22Rv1 (cell line): Measurements from ENCODE around the gene OR52A1.

Source experiments
- H3K27ac ChIP-seq: fragments of 450-650 bp; 2 replicates; pipeline ENCODE4 v1.5.1; 2017
- ZFX ChIP-seq: fragments of 450-650 bp; IDR thresholded peaks from 2 replicates; pipeline ENCODE4 v1.6.1; 2017; ENCODE audit warnings: antibody characterized with exemption, borderline replicate concordance
- TF ChIP-seq, protein P1 (sequence below): fragments of 450-650 bp; IDR thresholded peaks from 2 replicates; pipeline ENCODE4 v1.5.1; 2017; ENCODE audit warnings: mild to moderate bottlenecking

OR52A1 gene

GRCh38 chr11:5129457-5129877 is 25.1 kb downstream of the OR52A1 start:
- no peak for TF ChIP-seq ZFX
- TF ChIP-seq, protein P1, sequence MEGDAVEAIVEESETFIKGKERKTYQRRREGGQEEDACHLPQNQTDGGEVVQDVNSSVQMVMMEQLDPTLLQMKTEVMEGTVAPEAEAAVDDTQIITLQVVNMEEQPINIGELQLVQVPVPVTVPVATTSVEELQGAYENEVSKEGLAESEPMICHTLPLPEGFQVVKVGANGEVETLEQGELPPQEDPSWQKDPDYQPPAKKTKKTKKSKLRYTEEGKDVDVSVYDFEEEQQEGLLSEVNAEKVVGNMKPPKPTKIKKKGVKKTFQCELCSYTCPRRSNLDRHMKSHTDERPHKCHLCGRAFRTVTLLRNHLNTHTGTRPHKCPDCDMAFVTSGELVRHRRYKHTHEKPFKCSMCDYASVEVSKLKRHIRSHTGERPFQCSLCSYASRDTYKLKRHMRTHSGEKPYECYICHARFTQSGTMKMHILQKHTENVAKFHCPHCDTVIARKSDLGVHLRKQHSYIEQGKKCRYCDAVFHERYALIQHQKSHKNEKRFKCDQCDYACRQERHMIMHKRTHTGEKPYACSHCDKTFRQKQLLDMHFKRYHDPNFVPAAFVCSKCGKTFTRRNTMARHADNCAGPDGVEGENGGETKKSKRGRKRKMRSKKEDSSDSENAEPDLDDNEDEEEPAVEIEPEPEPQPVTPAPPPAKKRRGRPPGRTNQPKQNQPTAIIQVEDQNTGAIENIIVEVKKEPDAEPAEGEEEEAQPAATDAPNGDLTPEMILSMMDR: no peak
- no peak overlapping the region for H3K27ac ChIP-seq

DNA sequence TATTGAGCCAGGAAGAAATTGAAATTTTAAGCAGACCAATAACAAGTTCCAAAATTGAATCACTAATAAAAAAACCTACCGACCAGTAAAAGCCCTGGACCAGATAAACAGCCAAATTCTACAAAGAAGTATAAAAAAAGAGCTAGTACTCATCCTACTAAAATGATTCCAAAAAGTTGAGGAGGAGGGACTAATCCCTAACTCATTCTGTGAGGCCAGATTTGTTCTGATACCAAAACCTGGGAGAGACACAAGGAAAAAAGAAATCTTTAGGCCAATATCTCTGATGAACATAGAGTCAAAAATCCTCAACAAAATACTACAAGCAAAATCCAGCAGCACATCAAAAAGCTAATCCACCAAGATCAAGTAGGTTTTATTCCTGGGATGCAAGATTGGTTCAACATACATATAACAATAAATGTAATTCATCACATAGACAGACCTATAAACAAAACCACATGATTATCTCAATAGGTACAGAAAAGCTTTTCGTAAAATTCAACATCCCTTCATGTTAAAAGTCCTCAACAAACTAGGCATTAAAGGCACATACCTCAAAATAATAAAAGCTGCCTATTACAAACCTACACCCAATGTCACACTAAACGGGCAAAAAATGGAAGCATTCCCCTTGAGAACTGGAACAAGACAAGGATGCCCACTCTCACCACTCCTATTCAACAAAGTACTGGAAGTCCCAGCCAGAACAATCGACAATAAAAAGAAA is 29.5 kb downstream of the OR52A1 start:
- no peak for TF ChIP-seq ZFX
- TF ChIP-seq, protein P1: no peak
- no peak overlapping the region for H3K27ac ChIP-seq

DNA sequence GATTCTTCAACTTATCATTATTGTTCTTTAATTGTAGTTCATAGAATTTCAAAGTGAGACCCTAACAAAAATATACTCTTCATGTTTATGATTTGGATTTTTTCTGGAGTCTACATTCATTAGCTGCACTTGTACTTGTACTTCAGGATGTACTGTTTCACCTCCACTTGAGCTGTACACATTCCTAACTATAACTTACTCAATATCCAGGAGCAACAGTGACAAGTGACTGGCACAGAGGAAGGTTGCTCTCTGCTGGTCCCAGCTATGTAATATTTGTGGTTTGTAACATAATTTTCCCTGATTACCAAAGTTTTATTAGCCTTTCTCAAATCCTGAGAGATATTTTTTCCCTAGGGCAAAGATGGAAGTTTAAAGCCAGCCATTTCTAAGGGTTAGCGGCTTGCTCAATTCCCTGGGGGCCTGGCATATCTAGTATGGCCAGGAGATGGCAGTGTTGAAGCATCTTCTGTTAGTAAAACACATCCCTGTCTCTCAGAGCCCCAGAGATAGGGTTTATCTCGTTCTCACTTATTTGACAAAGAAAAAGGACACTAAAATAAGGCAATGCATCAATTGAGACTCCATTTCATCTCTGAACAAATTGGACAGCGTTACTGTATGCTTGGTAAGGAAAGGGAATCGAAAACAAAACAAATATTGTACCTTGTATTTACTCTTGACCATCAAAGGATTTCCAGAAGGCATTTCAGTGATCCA is 30.6 kb downstream of the OR52A1 start:
- H3K27ac ChIP-seq: no peak overlapping the region
- no peak for TF ChIP-seq ZFX
- TF ChIP-seq, protein P1: peak; percentile 83

- TF ChIP-seq, protein P1: no peak
- no peak for TF ChIP-seq ZFX
- no peak overlapping the region for H3K27ac ChIP-seq
These were observed 35.7 kb downstream of the OR52A1 start for GRCh38 chr11:5118893-5119292.

- TF ChIP-seq, protein P1: no peak
- no peak for TF ChIP-seq ZFX
- H3K27ac ChIP-seq: no peak overlapping the region
These were observed 37.0 kb downstream of the OR52A1 start for GRCh38 chr11:5117588-5117987.

DNA sequence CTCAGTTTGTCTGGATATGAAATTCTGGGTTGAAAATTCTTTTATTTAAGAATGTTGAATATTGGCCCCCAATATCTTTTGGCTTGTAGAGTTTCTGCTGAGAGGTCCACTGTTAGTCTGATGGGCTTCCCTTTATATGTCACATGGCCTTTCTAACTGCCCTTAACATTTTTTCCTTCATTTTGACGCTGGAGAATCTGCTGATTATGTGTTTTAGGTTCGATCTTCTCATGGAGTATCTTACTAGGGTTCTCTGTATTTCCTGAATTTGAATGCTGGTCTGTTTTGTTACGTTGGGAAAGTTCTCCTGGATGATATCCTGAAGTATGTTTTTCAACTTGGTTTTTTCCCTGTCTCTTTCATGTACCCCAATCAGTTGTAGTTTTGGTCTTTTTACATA is 39.2 kb downstream of the OR52A1 start:
- H3K27ac ChIP-seq: no peak overlapping the region
- no peak for TF ChIP-seq ZFX
- TF ChIP-seq, protein P1: no peak

DNA sequence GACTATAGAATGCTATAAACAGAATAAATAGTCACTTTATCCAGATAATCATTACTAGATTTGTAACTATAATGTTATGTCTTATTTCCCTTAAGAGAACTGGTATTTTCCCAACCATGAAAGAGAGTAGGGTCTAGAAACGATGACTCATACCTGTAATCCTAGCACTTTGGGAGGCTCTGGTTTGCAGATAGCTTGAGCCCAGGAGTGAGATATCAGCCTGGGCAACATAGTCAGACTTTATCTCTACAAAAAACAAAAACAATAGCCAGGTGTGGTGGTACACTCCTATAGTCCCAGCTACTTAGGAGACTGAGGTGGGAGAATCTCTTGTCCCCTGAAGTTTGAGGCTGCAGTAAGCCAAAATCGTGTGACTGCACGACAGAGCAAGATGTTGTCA is 47.3 kb downstream of the OR52A1 start:
- no peak overlapping the region for H3K27ac ChIP-seq
- TF ChIP-seq, protein P1: no peak
- TF ChIP-seq ZFX: no peak
